Measurements from ENCODE around the gene RRP1B.

RRP1B gene

DNA sequence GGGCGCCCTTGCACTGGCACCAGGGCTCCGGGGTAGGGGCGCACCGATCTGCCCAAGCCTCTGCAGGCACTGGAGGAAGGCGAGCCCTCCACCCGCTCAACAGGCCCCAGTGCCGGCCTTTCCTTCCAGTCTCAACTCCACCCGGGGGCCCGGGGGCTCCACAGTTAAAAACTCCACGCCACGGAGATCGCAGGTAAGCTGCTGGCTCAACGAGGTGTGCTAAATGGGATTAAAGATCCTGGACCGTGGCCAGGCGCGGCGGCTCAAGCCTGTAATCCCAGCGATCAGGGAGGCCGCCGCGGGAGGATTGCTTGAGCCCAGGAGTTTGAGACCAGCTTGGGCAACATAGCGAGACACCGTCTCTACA, 608 bp upstream of the RRP1B start (continued):
- TF ChIP-seq, protein P1, sequence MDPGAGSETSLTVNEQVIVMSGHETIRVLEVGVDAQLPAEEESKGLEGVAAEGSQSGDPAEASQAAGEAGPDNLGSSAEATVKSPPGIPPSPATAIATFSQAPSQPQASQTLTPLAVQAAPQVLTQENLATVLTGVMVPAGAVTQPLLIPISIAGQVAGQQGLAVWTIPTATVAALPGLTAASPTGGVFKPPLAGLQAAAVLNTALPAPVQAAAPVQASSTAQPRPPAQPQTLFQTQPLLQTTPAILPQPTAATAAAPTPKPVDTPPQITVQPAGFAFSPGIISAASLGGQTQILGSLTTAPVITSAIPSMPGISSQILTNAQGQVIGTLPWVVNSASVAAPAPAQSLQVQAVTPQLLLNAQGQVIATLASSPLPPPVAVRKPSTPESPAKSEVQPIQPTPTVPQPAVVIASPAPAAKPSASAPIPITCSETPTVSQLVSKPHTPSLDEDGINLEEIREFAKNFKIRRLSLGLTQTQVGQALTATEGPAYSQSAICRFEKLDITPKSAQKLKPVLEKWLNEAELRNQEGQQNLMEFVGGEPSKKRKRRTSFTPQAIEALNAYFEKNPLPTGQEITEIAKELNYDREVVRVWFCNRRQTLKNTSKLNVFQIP (CRISPR knock-in tag; IDR thresholded peaks at IDR 0.05; ENCODE audit: borderline replicate concordance, low read depth) = no peak
- TF ChIP-seq ZFP3 (CRISPR knock-in tag; IDR thresholded peaks at IDR 0.05) = no peak
- TF ChIP-seq PPARA (CRISPR knock-in tag; IDR thresholded peaks at IDR 0.05; ENCODE audit: borderline replicate concordance) = no peak

DNA sequence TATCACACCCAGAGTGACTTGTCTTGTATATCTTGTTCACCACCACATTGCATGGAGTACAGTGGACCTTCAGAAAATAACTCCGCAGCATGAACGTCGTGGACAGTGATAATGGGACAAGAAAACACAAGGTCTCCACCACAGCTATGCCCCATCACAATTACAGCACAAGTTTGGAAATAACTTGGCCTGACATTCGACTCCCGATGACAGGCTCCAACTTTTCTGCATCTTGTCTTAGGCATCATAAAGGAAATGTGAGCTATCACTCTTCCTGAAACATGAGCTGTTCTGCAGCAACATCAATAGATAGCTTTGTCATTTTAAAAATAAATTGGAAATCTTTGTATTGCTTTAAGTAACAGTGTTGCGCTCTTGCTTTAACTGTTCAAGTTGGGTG, 2.9 kb downstream of the RRP1B start:
- ATAC-seq = no peak
- TF ChIP-seq OSR1 (CRISPR knock-in tag; IDR thresholded peaks at IDR 0.05) (no peak), ZNF565 (CRISPR knock-in tag; conservative IDR thresholded peaks at IDR 0.05; ENCODE audit: low read depth) (no peak), TCF4 (CRISPR knock-in tag; IDR thresholded peaks at IDR 0.05; ENCODE audit: borderline replicate concordance) (no peak), RARB (CRISPR knock-in tag; IDR thresholded peaks at IDR 0.05) (no peak), SNAI2 (CRISPR knock-in tag; IDR thresholded peaks at IDR 0.05) (no peak), ZNF70 (CRISPR knock-in tag; IDR thresholded peaks at IDR 0.05) (no peak), BACH2 (CRISPR knock-in tag; IDR thresholded peaks at IDR 0.05; ENCODE audit: borderline replicate concordance) (no peak), ESRRG (CRISPR knock-in tag; IDR thresholded peaks at IDR 0.05) (no peak), GLIS3 (CRISPR knock-in tag; IDR thresholded peaks at IDR 0.05) (no peak), PPARA (CRISPR knock-in tag; IDR thresholded peaks at IDR 0.05; ENCODE audit: borderline replicate concordance) (no peak), ISL1 (CRISPR knock-in tag; IDR thresholded peaks at IDR 0.05) (no peak), ARNTL (CRISPR knock-in tag; IDR thresholded peaks at IDR 0.05; ENCODE audit: borderline replicate concordance, low read depth) (no peak), ZFP3 (CRISPR knock-in tag; IDR thresholded peaks at IDR 0.05) (no peak), ZFP30 (CRISPR knock-in tag; IDR thresholded peaks at IDR 0.05) (no peak), CSDC2 (CRISPR knock-in tag; IDR thresholded peaks at IDR 0.05) (no peak), ZC3H10 (CRISPR knock-in tag; IDR thresholded peaks at IDR 0.05) (no peak)
- TF ChIP-seq, protein P2, sequence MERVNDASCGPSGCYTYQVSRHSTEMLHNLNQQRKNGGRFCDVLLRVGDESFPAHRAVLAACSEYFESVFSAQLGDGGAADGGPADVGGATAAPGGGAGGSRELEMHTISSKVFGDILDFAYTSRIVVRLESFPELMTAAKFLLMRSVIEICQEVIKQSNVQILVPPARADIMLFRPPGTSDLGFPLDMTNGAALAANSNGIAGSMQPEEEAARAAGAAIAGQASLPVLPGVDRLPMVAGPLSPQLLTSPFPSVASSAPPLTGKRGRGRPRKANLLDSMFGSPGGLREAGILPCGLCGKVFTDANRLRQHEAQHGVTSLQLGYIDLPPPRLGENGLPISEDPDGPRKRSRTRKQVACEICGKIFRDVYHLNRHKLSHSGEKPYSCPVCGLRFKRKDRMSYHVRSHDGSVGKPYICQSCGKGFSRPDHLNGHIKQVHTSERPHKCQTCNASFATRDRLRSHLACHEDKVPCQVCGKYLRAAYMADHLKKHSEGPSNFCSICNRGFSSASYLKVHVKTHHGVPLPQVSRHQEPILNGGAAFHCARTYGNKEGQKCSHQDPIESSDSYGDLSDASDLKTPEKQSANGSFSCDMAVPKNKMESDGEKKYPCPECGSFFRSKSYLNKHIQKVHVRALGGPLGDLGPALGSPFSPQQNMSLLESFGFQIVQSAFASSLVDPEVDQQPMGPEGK (CRISPR knock-in tag; IDR thresholded peaks at IDR 0.05; ENCODE audit: borderline replicate concordance) = no peak
- TF ChIP-seq, protein P1 (CRISPR knock-in tag; IDR thresholded peaks at IDR 0.05; ENCODE audit: borderline replicate concordance, low read depth) = no peak
- TF ChIP-seq, protein P3, sequence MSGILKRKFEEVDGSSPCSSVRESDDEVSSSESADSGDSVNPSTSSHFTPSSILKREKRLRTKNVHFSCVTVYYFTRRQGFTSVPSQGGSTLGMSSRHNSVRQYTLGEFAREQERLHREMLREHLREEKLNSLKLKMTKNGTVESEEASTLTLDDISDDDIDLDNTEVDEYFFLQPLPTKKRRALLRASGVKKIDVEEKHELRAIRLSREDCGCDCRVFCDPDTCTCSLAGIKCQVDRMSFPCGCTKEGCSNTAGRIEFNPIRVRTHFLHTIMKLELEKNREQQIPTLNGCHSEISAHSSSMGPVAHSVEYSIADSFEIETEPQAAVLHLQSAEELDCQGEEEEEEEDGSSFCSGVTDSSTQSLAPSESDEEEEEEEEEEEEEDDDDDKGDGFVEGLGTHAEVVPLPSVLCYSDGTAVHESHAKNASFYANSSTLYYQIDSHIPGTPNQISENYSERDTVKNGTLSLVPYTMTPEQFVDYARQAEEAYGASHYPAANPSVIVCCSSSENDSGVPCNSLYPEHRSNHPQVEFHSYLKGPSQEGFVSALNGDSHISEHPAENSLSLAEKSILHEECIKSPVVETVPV (CRISPR knock-in tag; IDR thresholded peaks at IDR 0.05) = no peak
- TF ChIP-seq, protein P4, sequence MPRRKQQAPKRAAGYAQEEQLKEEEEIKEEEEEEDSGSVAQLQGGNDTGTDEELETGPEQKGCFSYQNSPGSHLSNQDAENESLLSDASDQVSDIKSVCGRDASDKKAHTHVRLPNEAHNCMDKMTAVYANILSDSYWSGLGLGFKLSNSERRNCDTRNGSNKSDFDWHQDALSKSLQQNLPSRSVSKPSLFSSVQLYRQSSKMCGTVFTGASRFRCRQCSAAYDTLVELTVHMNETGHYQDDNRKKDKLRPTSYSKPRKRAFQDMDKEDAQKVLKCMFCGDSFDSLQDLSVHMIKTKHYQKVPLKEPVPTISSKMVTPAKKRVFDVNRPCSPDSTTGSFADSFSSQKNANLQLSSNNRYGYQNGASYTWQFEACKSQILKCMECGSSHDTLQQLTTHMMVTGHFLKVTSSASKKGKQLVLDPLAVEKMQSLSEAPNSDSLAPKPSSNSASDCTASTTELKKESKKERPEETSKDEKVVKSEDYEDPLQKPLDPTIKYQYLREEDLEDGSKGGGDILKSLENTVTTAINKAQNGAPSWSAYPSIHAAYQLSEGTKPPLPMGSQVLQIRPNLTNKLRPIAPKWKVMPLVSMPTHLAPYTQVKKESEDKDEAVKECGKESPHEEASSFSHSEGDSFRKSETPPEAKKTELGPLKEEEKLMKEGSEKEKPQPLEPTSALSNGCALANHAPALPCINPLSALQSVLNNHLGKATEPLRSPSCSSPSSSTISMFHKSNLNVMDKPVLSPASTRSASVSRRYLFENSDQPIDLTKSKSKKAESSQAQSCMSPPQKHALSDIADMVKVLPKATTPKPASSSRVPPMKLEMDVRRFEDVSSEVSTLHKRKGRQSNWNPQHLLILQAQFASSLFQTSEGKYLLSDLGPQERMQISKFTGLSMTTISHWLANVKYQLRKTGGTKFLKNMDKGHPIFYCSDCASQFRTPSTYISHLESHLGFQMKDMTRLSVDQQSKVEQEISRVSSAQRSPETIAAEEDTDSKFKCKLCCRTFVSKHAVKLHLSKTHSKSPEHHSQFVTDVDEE (CRISPR knock-in tag; IDR thresholded peaks at IDR 0.05) = no peak

DNA sequence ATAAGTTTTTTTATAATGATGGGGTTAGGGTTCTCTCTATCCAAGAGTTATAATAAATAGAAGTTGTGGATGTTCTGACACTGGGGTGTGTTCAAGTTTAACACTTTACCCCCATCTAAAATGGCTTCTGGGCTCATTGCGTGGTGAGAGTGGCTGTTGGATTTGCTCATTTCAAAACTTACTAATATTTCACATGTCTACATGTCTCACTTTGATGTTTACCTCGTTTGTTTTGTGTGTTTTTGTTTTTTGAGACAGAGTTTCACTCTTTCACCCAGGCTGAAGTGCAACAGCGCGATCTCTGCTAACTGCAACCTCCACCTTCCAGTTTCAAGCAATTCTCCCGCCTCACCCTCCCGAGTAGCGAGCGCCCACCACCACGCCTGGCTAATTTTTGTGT, 3.7 kb downstream of the RRP1B start:
- ATAC-seq = no peak
- TF ChIP-seq BACH2 (CRISPR knock-in tag; IDR thresholded peaks at IDR 0.05; ENCODE audit: borderline replicate concordance) (no peak), CSDC2 (CRISPR knock-in tag; IDR thresholded peaks at IDR 0.05) (no peak), PPARA (CRISPR knock-in tag; IDR thresholded peaks at IDR 0.05; ENCODE audit: borderline replicate concordance) (no peak), ZNF70 (CRISPR knock-in tag; IDR thresholded peaks at IDR 0.05) (no peak), TOX (CRISPR knock-in tag; IDR thresholded peaks at IDR 0.05; ENCODE audit: borderline replicate concordance) (no peak), OSR1 (CRISPR knock-in tag; IDR thresholded peaks at IDR 0.05) (no peak), RARB (CRISPR knock-in tag; IDR thresholded peaks at IDR 0.05) (no peak), ISL1 (CRISPR knock-in tag; IDR thresholded peaks at IDR 0.05) (no peak), TCF4 (CRISPR knock-in tag; IDR thresholded peaks at IDR 0.05; ENCODE audit: borderline replicate concordance) (no peak), SNAI2 (CRISPR knock-in tag; IDR thresholded peaks at IDR 0.05) (no peak), ZFP3 (CRISPR knock-in tag; IDR thresholded peaks at IDR 0.05) (no peak), ESRRG (CRISPR knock-in tag; IDR thresholded peaks at IDR 0.05) (no peak), ARNTL (CRISPR knock-in tag; IDR thresholded peaks at IDR 0.05; ENCODE audit: borderline replicate concordance, low read depth) (no peak), GLIS3 (CRISPR knock-in tag; IDR thresholded peaks at IDR 0.05) (no peak), ZFP30 (CRISPR knock-in tag; IDR thresholded peaks at IDR 0.05) (no peak), ZC3H10 (CRISPR knock-in tag; IDR thresholded peaks at IDR 0.05) (no peak)
- TF ChIP-seq, protein P2 (CRISPR knock-in tag; IDR thresholded peaks at IDR 0.05; ENCODE audit: borderline replicate concordance) = no peak
- TF ChIP-seq, protein P1 (CRISPR knock-in tag; IDR thresholded peaks at IDR 0.05; ENCODE audit: borderline replicate concordance, low read depth) = no peak
- TF ChIP-seq, protein P3 (CRISPR knock-in tag; IDR thresholded peaks at IDR 0.05) = no peak

Data from SK-N-SH treated with all-trans-retinoic acid at 6 μM for 48 hours (cell line).